ENCODE data around the gene SLITRK2. TPM values are rescaled to one million over a fixed set of nuclear protein-coding genes. Genes with fewer than 3 reads are reported as not detected.

The SLITRK2 gene
- total RNA-seq, 6 experiments from 2014 or later = not detected

DNA sequence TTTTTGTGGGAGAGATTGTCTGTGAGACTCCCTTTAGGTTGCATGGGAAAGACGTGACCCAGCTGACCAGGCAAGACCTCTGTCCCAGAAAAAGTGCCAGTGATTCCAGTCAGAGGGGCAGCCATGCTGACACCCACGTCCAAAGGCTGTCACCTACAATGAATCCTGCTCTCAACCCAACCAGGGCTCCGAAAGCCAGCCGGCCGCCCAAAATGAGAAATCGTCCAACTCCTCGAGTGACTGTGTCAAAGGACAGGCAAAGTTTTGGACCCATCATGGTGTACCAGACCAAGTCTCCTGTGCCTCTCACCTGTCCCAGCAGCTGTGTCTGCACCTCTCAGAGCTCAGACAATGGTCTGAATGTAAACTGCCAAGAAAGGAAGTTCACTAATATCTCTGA lies 5.5 kb downstream of the SLITRK2 start:
- Mint-ChIP-seq H3K4me1 (ENCODE audit: low read depth) (no peaks in the 10 kb centered on the region), H3K27ac (no peak overlapping the region), H3K4me3 (no peak overlapping the region), H3K9me3 (no peaks in the 10 kb centered on the region), H3K36me3 (ENCODE audit: low read depth) (no peaks in the 10 kb centered on the region), H3K27me3 (ENCODE audit: insufficient read depth) (no peaks in the 10 kb centered on the region; the same call in none of the 2 replicates)
- TF ChIP-seq, protein P1, sequence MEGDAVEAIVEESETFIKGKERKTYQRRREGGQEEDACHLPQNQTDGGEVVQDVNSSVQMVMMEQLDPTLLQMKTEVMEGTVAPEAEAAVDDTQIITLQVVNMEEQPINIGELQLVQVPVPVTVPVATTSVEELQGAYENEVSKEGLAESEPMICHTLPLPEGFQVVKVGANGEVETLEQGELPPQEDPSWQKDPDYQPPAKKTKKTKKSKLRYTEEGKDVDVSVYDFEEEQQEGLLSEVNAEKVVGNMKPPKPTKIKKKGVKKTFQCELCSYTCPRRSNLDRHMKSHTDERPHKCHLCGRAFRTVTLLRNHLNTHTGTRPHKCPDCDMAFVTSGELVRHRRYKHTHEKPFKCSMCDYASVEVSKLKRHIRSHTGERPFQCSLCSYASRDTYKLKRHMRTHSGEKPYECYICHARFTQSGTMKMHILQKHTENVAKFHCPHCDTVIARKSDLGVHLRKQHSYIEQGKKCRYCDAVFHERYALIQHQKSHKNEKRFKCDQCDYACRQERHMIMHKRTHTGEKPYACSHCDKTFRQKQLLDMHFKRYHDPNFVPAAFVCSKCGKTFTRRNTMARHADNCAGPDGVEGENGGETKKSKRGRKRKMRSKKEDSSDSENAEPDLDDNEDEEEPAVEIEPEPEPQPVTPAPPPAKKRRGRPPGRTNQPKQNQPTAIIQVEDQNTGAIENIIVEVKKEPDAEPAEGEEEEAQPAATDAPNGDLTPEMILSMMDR (IDR thresholded peaks at IDR 0.05) = no peak
- no peak for DNase-seq

DNA sequence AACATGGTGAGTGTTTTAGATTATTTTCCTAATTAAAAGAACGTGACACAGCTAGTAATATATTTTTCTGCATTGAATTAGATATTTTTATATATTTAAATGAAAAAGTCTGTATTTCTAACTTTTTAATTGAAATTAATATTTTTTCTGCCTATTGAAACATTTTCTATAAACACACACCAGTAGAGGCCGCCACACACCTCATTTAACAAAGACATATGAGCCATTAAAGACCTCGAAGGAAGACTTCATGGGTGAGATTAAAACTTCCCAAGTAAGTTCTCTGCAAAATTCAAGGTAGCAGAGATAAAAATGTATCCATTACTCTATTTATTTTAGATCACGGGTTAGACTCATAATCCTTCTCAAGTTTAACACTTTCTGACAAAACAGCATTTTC lies 8.3 kb downstream of the SLITRK2 start:
- Mint-ChIP-seq H3K27ac (no peak overlapping the region), H3K4me1 (ENCODE audit: low read depth) (no peaks in the 10 kb centered on the region), H3K4me3 (no peak overlapping the region), H3K9me3 (no peaks in the 10 kb centered on the region), H3K36me3 (ENCODE audit: low read depth) (no peaks in the 10 kb centered on the region), H3K27me3 (ENCODE audit: insufficient read depth) (no peaks in the 10 kb centered on the region)
- no peak for DNase-seq
- TF ChIP-seq, protein P1 (IDR thresholded peaks at IDR 0.05) = peak; percentile 46; the same call in 1 of the 2 replicates

DNA sequence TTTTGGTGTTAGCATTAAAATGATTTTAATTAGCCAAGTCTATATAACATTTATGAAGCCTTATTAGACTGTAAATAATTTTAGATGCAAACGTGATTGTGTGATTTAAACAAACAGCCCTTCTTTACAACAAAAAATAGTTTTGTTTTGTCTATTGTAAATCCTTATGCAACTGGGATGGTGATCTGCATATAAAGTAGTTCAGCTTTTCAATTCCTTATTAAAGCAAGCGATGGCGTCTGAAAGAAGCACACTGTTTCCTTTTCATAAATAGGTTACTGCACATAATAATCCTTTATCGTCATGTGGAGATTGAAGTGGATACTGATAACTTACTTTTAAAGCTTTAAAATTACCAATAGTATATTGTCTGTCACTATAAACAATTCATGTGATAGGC lies 8.8 kb downstream of the SLITRK2 start:
- H3K4me3 Mint-ChIP-seq = no peak overlapping the region
- TF ChIP-seq, protein P1 (IDR thresholded peaks at IDR 0.05) = no peak
- no peak overlapping the region for H3K27ac Mint-ChIP-seq
- no peaks in the 10 kb centered on the region for H3K27me3 Mint-ChIP-seq (ENCODE audit: insufficient read depth)
- no peaks in the 10 kb centered on the region for H3K4me1 Mint-ChIP-seq (ENCODE audit: low read depth)
- no peak for DNase-seq
- no peaks in the 10 kb centered on the region; the same call in 1 of the 2 replicates for H3K9me3 Mint-ChIP-seq
- H3K36me3 Mint-ChIP-seq (ENCODE audit: low read depth) = no peaks in the 10 kb centered on the region

DNA sequence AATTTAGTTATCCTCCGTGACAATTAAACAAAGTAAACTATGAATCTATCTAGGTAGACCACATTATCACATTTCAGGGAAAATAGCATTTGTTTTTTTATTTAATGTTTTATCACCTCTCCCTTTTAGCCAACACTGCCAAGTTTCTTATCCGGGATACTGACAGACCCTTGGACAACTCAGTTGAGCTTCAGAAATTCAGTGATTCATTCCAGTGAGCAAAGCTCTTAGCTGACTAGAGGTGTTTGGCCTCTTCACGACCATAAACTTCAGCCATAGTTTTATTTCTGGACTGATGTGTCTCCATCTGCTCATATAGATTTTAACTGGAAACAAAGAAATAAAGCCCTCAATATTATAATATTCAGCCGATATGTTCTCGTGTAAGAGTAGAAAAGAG lies 15.2 kb downstream of the SLITRK2 start:
- H3K27ac Mint-ChIP-seq = no peak overlapping the region
- DNase-seq = no peak
- no peaks in the 10 kb centered on the region for H3K36me3 Mint-ChIP-seq (ENCODE audit: low read depth)
- no peaks in the 10 kb centered on the region for H3K27me3 Mint-ChIP-seq (ENCODE audit: insufficient read depth)
- no peak overlapping the region for H3K4me3 Mint-ChIP-seq
- no peaks in the 10 kb centered on the region for H3K4me1 Mint-ChIP-seq (ENCODE audit: low read depth)
- TF ChIP-seq, protein P1 (IDR thresholded peaks at IDR 0.05) = no peak
- H3K9me3 Mint-ChIP-seq = peaks cover 5% of the 10 kb centered on the region

DNA sequence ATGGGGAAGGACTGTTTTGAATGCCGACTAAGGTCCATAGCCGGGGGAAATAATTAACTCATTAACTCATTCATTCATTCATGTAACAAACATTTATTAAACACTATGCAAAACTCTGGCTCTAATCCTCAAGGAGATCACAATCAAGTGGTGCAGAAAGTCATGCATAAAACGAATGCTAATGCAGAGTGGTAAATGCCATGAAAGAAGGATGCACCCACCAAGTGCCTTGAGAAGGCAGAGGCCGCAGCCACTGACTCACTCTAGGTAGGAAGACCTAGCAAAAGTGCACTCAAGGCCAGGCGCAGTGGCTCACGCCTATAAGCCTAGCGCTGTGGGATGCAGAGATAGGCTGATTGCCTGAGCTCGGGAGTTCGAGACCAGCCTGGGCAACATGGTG lies 22.9 kb downstream of the SLITRK2 start:
- no peaks in the 10 kb centered on the region for H3K27me3 Mint-ChIP-seq (ENCODE audit: insufficient read depth)
- no peak overlapping the region for H3K4me3 Mint-ChIP-seq
- no peak for DNase-seq
- no peaks in the 10 kb centered on the region for H3K36me3 Mint-ChIP-seq (ENCODE audit: low read depth)
- H3K27ac Mint-ChIP-seq = no peak overlapping the region
- TF ChIP-seq, protein P1 (IDR thresholded peaks at IDR 0.05) = no peak
- H3K4me1 Mint-ChIP-seq (ENCODE audit: low read depth) = no peaks in the 10 kb centered on the region
- H3K9me3 Mint-ChIP-seq = peaks cover 5% of the 10 kb centered on the region

Data from HFFc6 (cell line).